Keratinocyte (primary cell): ENCODE results near the gene NR1I2. TPM values are rescaled to one million over a fixed set of nuclear protein-coding genes. Genes with fewer than 3 reads are reported as not detected.

ENCODE experiments used
- DNase-seq: peaks from one replicate; pipeline ENCODE4 v3.0.0-alpha.2; 2011; ENCODE audit warnings: low read depth, missing footprints, low spot score
- FAIRE-seq: peaks from 2 replicates; lab custom pipeline; 2011; peaks lifted over from hg19 to GRCh38; lab: Jason Lieb, UNC
- H2AFZ ChIP-seq: 2 replicates; pipeline ENCODE4 v1.6.0; 2012; ENCODE audit warnings: low read length, control low read depth, inconsistent platforms; ENCODE audit not compliant: control insufficient read depth
- H3K27ac ChIP-seq: 2 replicates; pipeline ENCODE4 v1.5.1; 2011; ENCODE audit warnings: low read length; ENCODE audit not compliant: control insufficient read depth, insufficient read depth
- H3K27me3 ChIP-seq: 3 replicates; pipeline ENCODE4 v1.6.0; 2011; ENCODE audit warnings: low read length; ENCODE audit not compliant: control insufficient read depth, insufficient read depth; ENCODE audit errors: extremely low read depth
- H3K36me3 ChIP-seq, 2 experiments: 2 replicates in 1 of 2; 3 replicates in 1 of 2; pipeline ENCODE4 v1.5.1; 2011; ENCODE audit warnings: low read length in 2 of 2, mild to moderate bottlenecking in 1 of 2; ENCODE audit not compliant: control insufficient read depth in 2 of 2, insufficient read depth in 2 of 2; ENCODE audit errors: extremely low read depth in 1 of 2
- H3K4me1 ChIP-seq: 3 replicates; pipeline ENCODE4 v1.5.1; 2011; ENCODE audit warnings: low read length; ENCODE audit not compliant: control insufficient read depth, insufficient read depth; ENCODE audit errors: extremely low read depth
- H3K4me2 ChIP-seq: 3 replicates; pipeline ENCODE4 v1.6.0; 2011; ENCODE audit warnings: low read depth, low read length; ENCODE audit not compliant: control insufficient read depth, insufficient read depth; ENCODE audit errors: extremely low read depth
- H3K4me3 ChIP-seq, 3 experiments: fragments of 200-600 bp in 1 of 3; sonication (generic) in 1 of 3; 2 replicates in 2 of 3; 3 replicates in 1 of 3; pipeline ENCODE4 v1.5.1; 2011 to 2016; ENCODE audit warnings: low read length in 3 of 3, mild to moderate bottlenecking in 3 of 3, control low read depth in 2 of 3, inconsistent platforms in 1 of 3, low read depth in 1 of 3, mixed read lengths in 1 of 3, mixed run types in 1 of 3, moderate library complexity in 1 of 3; ENCODE audit not compliant: control insufficient read depth in 2 of 3, insufficient read depth in 2 of 3; ENCODE audit errors: extremely low read depth in 1 of 3
- H3K79me2 ChIP-seq: 2 replicates; pipeline ENCODE4 v1.6.0; 2012; ENCODE audit warnings: low read length; ENCODE audit not compliant: control insufficient read depth, insufficient read depth
- H3K9ac ChIP-seq: 3 replicates; pipeline ENCODE4 v1.6.0; 2011; ENCODE audit warnings: low read length; ENCODE audit not compliant: control insufficient read depth, insufficient read depth; ENCODE audit errors: extremely low read depth
- H3K9me1 ChIP-seq: 3 replicates; pipeline ENCODE4 v1.6.0; 2011; ENCODE audit warnings: low read length; ENCODE audit not compliant: control insufficient read depth, insufficient read depth; ENCODE audit errors: extremely low read depth
- H3K9me3 ChIP-seq: 2 replicates; pipeline ENCODE4 v1.5.1; 2012; ENCODE audit warnings: low read depth, low read length; ENCODE audit not compliant: control insufficient read depth
- H4K20me1 ChIP-seq: 3 replicates; pipeline ENCODE4 v1.6.0; 2011; ENCODE audit warnings: low read length; ENCODE audit not compliant: control insufficient read depth, insufficient read depth; ENCODE audit errors: extremely low read depth
- CTCF ChIP-seq, 3 experiments: IDR thresholded peaks in 1 of 3; conservative IDR thresholded peaks in 1 of 3; optimal IDR thresholded peaks in 1 of 3; 2 replicates in 2 of 3; 3 replicates in 1 of 3; pipeline versions ENCODE3 to v1.5.1; 2011; ENCODE audit warnings: low read length in 3 of 3, mild to moderate bottlenecking in 3 of 3, moderate library complexity in 2 of 3, control low read depth in 1 of 3, inconsistent platforms in 1 of 3; ENCODE audit not compliant: insufficient read depth in 2 of 3; ENCODE audit errors: extremely low read depth in 1 of 3
- EZH2 ChIP-seq: IDR thresholded peaks from one replicate; pipeline ENCODE4 v1.6.1; 2012; ENCODE audit warnings: inconsistent platforms, mild to moderate bottlenecking, low read length, moderate library complexity
- dilution Hi-C: fragments of 300-500 bp; cut with MboI; formaldehyde crosslinking; loops from one replicate; pipeline ENCODE4 v1.7.0; 2020; ENCODE audit warnings: low sequenced_read_pairs; ENCODE audit not compliant: extremely low pct_ligation_motif_present
- polyA plus RNA-seq, 5 experiments: library from polyadenylated mRNA; depleted of rRNA in 3 of 5; stranded (reverse) in 3 of 5; stranded (forward) in 1 of 5; unstranded in 1 of 5; fragments of >200 nt; gene quantifications; 1 replicate in 1 of 5; 2 replicates in 3 of 5; 3 replicates in 1 of 5; pipeline versions ENCODE4 v1.2.1 to v1.2.3, GENCODE V29; 2011 to 2012; ENCODE audit warnings: missing spikeins in 2 of 5, low read depth in 1 of 5, low replicate concordance in 1 of 5

The NR1I2 gene
- polyA plus RNA-seq, 1 donor (not counting 4 experiments of a cell fraction or from before 2014, with no cell fraction given), result not detected

- Histone ChIP-seq H3K27me3 (no peaks in the 10 kb centered on the region), H3K9me1 (no peaks in the 10 kb centered on the region), H2AFZ (no peak overlapping the region), H3K9ac (no peak overlapping the region), H3K4me3 (no peak overlapping the region), H3K79me2 (no peaks in the 10 kb centered on the region), H3K4me2 (no peak overlapping the region), H4K20me1 (no peaks in the 10 kb centered on the region), H3K4me1 (no peaks in the 10 kb centered on the region), H3K9me3 (no peaks in the 10 kb centered on the region), H3K27ac (no peak overlapping the region), H3K36me3 (no peaks in the 10 kb centered on the region)
- DNase-seq, result no peak
- no peak for FAIRE-seq
- no peak for TF ChIP-seq CTCF (optimal IDR thresholded peaks at IDR 0.05 in 1 of 3, IDR thresholded peaks at IDR 0.05 in 1 of 3, conservative IDR thresholded peaks at IDR 0.05 in 1 of 3; ENCODE audit: extremely low read depth in 1 of 3, insufficient read depth in 2 of 3, low read length in 3 of 3)
- dilution Hi-C loops, result no loop called here
Measured at GRCh38 chr3:119783883-119784282, 2.0 kb downstream of the NR1I2 start.

GRCh38 chr3:119786409-119786808 is 4.5 kb downstream of the NR1I2 start:
- TF ChIP-seq CTCF (optimal IDR thresholded peaks at IDR 0.05 in 1 of 3, IDR thresholded peaks at IDR 0.05 in 1 of 3, conservative IDR thresholded peaks at IDR 0.05 in 1 of 3; ENCODE audit: extremely low read depth in 1 of 3, insufficient read depth in 2 of 3, low read length in 3 of 3) (no peak), EZH2 (no peak)
- Histone ChIP-seq H3K9ac (no peak overlapping the region), H3K36me3 (no peaks in the 10 kb centered on the region), H3K27me3 (no peaks in the 10 kb centered on the region), H3K4me1 (no peaks in the 10 kb centered on the region), H3K4me2 (no peak overlapping the region), H3K9me1 (no peaks in the 10 kb centered on the region), H4K20me1 (no peaks in the 10 kb centered on the region), H3K79me2 (no peaks in the 10 kb centered on the region), H3K27ac (no peak overlapping the region), H3K9me3 (no peaks in the 10 kb centered on the region), H3K4me3 (no peak overlapping the region), H2AFZ (no peak overlapping the region)
- DNase-seq (no peak), FAIRE-seq (no peak)
- dilution Hi-C loops, result no loop called here
